ENCODE data around the gene EPHA3. TPM values are rescaled to one million over a fixed set of nuclear protein-coding genes. Genes with fewer than 3 reads are reported as not detected.

EPHA3 gene
- total and polyA plus RNA-seq, 2 donors (not counting 1 experiment from before 2014, with no cell fraction given), result 0.01 TPM; not detected in 1

- no peak overlapping the region for H3K4me3 Mint-ChIP-seq
- no peak for TF ChIP-seq EZH2 (IDR thresholded peaks at IDR 0.05; ENCODE audit: borderline replicate concordance, insufficient read depth, low read depth, low read length, poor library complexity, severe bottlenecking)
- H3K4me2 ChIP-seq (replicated peaks; ENCODE audit: low read depth, low read length, poor library complexity, severe bottlenecking), result no peak overlapping the region
- no peaks in the 10 kb centered on the region for H4K20me1 ChIP-seq (ENCODE audit: control insufficient read depth, insufficient read depth, low read length, poor library complexity, severe bottlenecking)
- no peak overlapping the region for H2AFZ ChIP-seq (ENCODE audit: insufficient read depth, low read depth, low read length, poor library complexity, severe bottlenecking)
- 100% methylated on average over 1 of the region's 1 CpG for WGBS (ENCODE audit: insufficient coverage)
- H3K9me3 Mint-ChIP-seq (ENCODE audit: insufficient read depth), result no peaks in the 10 kb centered on the region
- H3K79me2 ChIP-seq (ENCODE audit: control insufficient read depth, insufficient read depth, low read length), result no peaks in the 10 kb centered on the region
- H3K9me3 ChIP-seq (ENCODE audit: control extremely low read depth in 1 of 3, control insufficient read depth in 2 of 3, insufficient read depth in 1 of 3, low read length in 2 of 3), result no peaks in the 10 kb centered on the region
- H3K4me3 ChIP-seq (ENCODE audit: control extremely low read depth in 1 of 5, extremely low read depth in 1 of 5, insufficient read depth in 1 of 5, low read depth in 2 of 5, low read length in 4 of 5), result no peak overlapping the region
- DNase-seq, result no peak
- no peak overlapping the region for H3K27ac ChIP-seq (ENCODE audit: low read length in 2 of 2)
- no peaks in the 10 kb centered on the region for H3K4me1 ChIP-seq (ENCODE audit: control insufficient read depth in 2 of 2, insufficient read depth in 2 of 2, low read length in 2 of 2)
- no peaks in the 10 kb centered on the region for H3K4me1 Mint-ChIP-seq
- no peaks in the 10 kb centered on the region for H3K27me3 Mint-ChIP-seq
- H3K27ac Mint-ChIP-seq, result no peak overlapping the region
- no peak for ATAC-seq (ENCODE audit: low read depth)
- no peaks in the 10 kb centered on the region for H3K27me3 ChIP-seq (replicated peaks in 1 of 4; ENCODE audit: control extremely low read depth in 1 of 4, control insufficient read depth in 3 of 4, insufficient read depth in 4 of 4, low read length in 3 of 4)
- CTCF ChIA-PET, result no interaction called here
- H3K9ac ChIP-seq (ENCODE audit: low read length), result no peak overlapping the region
- intact Hi-C loops (cut with micrococcal nuclease), result no loop called here
- no peaks in the 10 kb centered on the region for H3K36me3 ChIP-seq (replicated peaks in 1 of 2; ENCODE audit: control extremely low read depth in 1 of 2, control insufficient read depth in 1 of 2, extremely low read depth in 1 of 2, insufficient read depth in 2 of 2, low read length in 1 of 2)
- POLR2A ChIA-PET, result no interaction called here
Observed at GRCh38 chr3:89360156-89360555, 252.7 kb downstream of the EPHA3 start.

- no peak overlapping the region for H3K4me3 ChIP-seq (ENCODE audit: control extremely low read depth in 1 of 5, extremely low read depth in 1 of 5, insufficient read depth in 1 of 5, low read depth in 2 of 5, low read length in 4 of 5)
- H3K9ac ChIP-seq (ENCODE audit: low read length), result no peak overlapping the region
- H3K27ac ChIP-seq (ENCODE audit: low read length in 2 of 2), result no peak overlapping the region
- H3K79me2 ChIP-seq (ENCODE audit: control insufficient read depth, insufficient read depth, low read length), result no peaks in the 10 kb centered on the region
- H3K9me3 Mint-ChIP-seq (ENCODE audit: insufficient read depth), result no peaks in the 10 kb centered on the region
- H3K4me1 ChIP-seq (ENCODE audit: control insufficient read depth in 2 of 2, insufficient read depth in 2 of 2, low read length in 2 of 2), result no peaks in the 10 kb centered on the region
- CTCF ChIA-PET, result no interaction called here
- no peak for DNase-seq
- H3K9me3 ChIP-seq (ENCODE audit: control extremely low read depth in 1 of 3, control insufficient read depth in 2 of 3, insufficient read depth in 1 of 3, low read length in 2 of 3), result no peaks in the 10 kb centered on the region
- ATAC-seq (ENCODE audit: low read depth), result no peak
- WGBS (ENCODE audit: insufficient coverage), result 83% methylated on average over 1 of the region's 1 CpG
- intact Hi-C loops (cut with micrococcal nuclease), result no loop called here
- H2AFZ ChIP-seq (ENCODE audit: insufficient read depth, low read depth, low read length, poor library complexity, severe bottlenecking), result no peak overlapping the region
- H3K4me2 ChIP-seq (replicated peaks; ENCODE audit: low read depth, low read length, poor library complexity, severe bottlenecking), result no peak overlapping the region
- H3K27ac Mint-ChIP-seq, result no peak overlapping the region
- no peaks in the 10 kb centered on the region for H3K36me3 ChIP-seq (replicated peaks in 1 of 2; ENCODE audit: control extremely low read depth in 1 of 2, control insufficient read depth in 1 of 2, extremely low read depth in 1 of 2, insufficient read depth in 2 of 2, low read length in 1 of 2)
- no peaks in the 10 kb centered on the region for H3K27me3 Mint-ChIP-seq
- H3K4me3 Mint-ChIP-seq, result no peak overlapping the region
- POLR2A ChIA-PET, result no interaction called here
- H4K20me1 ChIP-seq (ENCODE audit: control insufficient read depth, insufficient read depth, low read length, poor library complexity, severe bottlenecking), result no peaks in the 10 kb centered on the region
- TF ChIP-seq EZH2 (IDR thresholded peaks at IDR 0.05; ENCODE audit: borderline replicate concordance, insufficient read depth, low read depth, low read length, poor library complexity, severe bottlenecking) (no peak), CTCF (IDR thresholded peaks at IDR 0.05) (no peak)
- H3K4me1 Mint-ChIP-seq, result no peaks in the 10 kb centered on the region
- no peaks in the 10 kb centered on the region for H3K27me3 ChIP-seq (replicated peaks in 1 of 4; ENCODE audit: control extremely low read depth in 1 of 4, control insufficient read depth in 3 of 4, insufficient read depth in 4 of 4, low read length in 3 of 4)
Observed at GRCh38 chr3:89362496-89362895, 255.1 kb downstream of the EPHA3 start.

Measured in B cell (primary cell).